ENCODE results near the gene C1GALT1. TPM values are rescaled to one million over a fixed set of nuclear protein-coding genes. Genes with fewer than 3 reads are reported as not detected.

C1GALT1 gene
- total and polyA plus RNA-seq, 2 donors (not counting 3 experiments of a cell fraction or from before 2014, with no cell fraction given) = 18.3 to 31.1 TPM

DNA sequence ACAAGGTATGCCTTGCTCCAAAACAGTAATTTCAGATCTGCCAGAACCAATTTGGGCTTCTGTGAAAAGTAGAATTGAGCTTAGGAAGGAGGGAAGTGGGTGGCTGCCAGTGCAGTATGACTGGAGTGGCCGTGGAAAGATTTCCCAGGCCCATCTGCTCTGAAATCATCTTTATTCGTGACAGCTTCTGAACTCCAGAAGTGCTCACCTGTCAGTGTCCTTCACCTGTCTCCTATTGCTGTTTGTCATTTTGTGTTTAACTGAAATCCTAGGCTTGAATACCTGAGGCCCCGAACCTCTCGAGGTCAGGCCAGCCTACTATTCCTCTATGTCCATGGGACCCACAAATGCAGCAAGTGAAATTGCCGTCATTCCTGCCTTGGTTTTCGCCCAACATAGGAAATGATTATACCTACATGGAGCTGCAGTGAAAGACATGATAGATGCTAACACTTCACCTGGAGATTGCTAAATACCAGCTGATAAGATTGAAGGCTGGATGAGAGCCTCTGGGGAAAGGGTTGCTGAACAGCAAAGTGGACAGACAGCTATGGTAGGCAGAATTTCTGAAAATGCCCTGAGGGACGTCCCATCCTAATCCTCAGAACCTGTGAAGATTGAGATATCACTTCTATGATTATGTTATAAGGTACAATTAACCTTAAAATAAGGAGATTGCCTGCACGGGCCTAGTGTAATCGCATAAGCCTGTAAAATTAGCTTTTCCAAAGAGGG lies 82.1 kb downstream of the C1GALT1 start:
- TF ChIP-seq JUN (IDR thresholded peaks at IDR 0.05; ENCODE audit: borderline replicate concordance, insufficient read depth, insufficient read length, low read depth) (no peak), EZH2 (IDR thresholded peaks at IDR 0.05; ENCODE audit: borderline replicate concordance, low read depth, low read length, severe bottlenecking) (no peak), MYC (IDR thresholded peaks at IDR 0.05; ENCODE audit: low read depth, low read length) (no peak), POLR2AphosphoS5 (IDR thresholded peaks at IDR 0.05; ENCODE audit: insufficient read depth, low read depth, low read length) (no peak), GATA2 (IDR thresholded peaks at IDR 0.05; ENCODE audit: insufficient read depth, insufficient read length, low read depth, low read length) (no peak), FOS (IDR thresholded peaks at IDR 0.05; ENCODE audit: borderline replicate concordance, insufficient read depth, low read length) (no peak), POLR2A (IDR thresholded peaks at IDR 0.05; ENCODE audit: low read depth, low read length) (no peak)
- TF ChIP-seq, protein P1, sequence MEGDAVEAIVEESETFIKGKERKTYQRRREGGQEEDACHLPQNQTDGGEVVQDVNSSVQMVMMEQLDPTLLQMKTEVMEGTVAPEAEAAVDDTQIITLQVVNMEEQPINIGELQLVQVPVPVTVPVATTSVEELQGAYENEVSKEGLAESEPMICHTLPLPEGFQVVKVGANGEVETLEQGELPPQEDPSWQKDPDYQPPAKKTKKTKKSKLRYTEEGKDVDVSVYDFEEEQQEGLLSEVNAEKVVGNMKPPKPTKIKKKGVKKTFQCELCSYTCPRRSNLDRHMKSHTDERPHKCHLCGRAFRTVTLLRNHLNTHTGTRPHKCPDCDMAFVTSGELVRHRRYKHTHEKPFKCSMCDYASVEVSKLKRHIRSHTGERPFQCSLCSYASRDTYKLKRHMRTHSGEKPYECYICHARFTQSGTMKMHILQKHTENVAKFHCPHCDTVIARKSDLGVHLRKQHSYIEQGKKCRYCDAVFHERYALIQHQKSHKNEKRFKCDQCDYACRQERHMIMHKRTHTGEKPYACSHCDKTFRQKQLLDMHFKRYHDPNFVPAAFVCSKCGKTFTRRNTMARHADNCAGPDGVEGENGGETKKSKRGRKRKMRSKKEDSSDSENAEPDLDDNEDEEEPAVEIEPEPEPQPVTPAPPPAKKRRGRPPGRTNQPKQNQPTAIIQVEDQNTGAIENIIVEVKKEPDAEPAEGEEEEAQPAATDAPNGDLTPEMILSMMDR (IDR thresholded peaks at IDR 0.05; ENCODE audit: extremely low read depth in 1 of 2, insufficient read depth in 1 of 2, low read depth in 1 of 2, low read length in 2 of 2) = no peak
- TF ChIP-seq, protein P2, sequence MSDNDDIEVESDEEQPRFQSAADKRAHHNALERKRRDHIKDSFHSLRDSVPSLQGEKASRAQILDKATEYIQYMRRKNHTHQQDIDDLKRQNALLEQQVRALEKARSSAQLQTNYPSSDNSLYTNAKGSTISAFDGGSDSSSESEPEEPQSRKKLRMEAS (IDR thresholded peaks at IDR 0.05; ENCODE audit: insufficient read depth, insufficient read length) = no peak
- no TSS peak for BruUV-seq (replicated peaks)
- DNase-seq (ENCODE audit: low read depth, low spot score) (no peak), FAIRE-seq (no peak)
- POLR2A ChIA-PET = no interaction called here
- no peak overlapping the region for H3K27ac ChIP-seq (ENCODE audit: insufficient read depth, low read depth, low read length)
- H3K27me3 ChIP-seq (ENCODE audit: control insufficient read depth in 2 of 2, insufficient read depth in 2 of 2, low read length in 2 of 2) = peaks cover 0 to 2% of the 10 kb centered on the region in 2 experiments
- H4K20me1 ChIP-seq (replicated peaks; ENCODE audit: control insufficient read depth, extremely low read depth, insufficient read depth, low read length) = no peaks in the 10 kb centered on the region
- no peak overlapping the region for H3K4me2 ChIP-seq (ENCODE audit: insufficient read depth, low read length)
- H3K9me1 ChIP-seq (replicated peaks; ENCODE audit: control insufficient read depth, extremely low read depth, insufficient read depth, low read length) = no peaks in the 10 kb centered on the region
- no peak overlapping the region for H3K9ac ChIP-seq (replicated peaks; ENCODE audit: extremely low read depth, insufficient read depth, low read length)
- CTCF ChIA-PET = interaction anchor here (2.3 kb wide), 1 partner anchor 161 kb away, joined by 7 read pairs; no protein-coding TSS in a partner anchor
- H3K4me3 ChIP-seq (replicated peaks in 1 of 3; ENCODE audit: insufficient read depth in 1 of 3, low read depth in 1 of 3, low read length in 3 of 3) = no peak overlapping the region
- no peaks in the 10 kb centered on the region for H3K36me3 ChIP-seq (ENCODE audit: control insufficient read depth in 2 of 2, extremely low read depth in 1 of 2, insufficient read depth in 2 of 2, low read length in 2 of 2)
- dilution Hi-C loops (cut with MboI; ENCODE audit: extremely low pct_ligation_motif_present, low sequenced_read_pairs) = no loop called here
- no peaks in the 10 kb centered on the region for H3K4me1 ChIP-seq (ENCODE audit: control insufficient read depth, extremely low read depth, insufficient read depth, low read length)
- H3K79me2 ChIP-seq (ENCODE audit: control insufficient read depth, insufficient read depth, low read length) = no peaks in the 10 kb centered on the region
- intact Hi-C loops (cut with micrococcal nuclease) = no loop called here
- H3K9me3 ChIP-seq (replicated peaks; ENCODE audit: control insufficient read depth, insufficient read depth, low read length) = no peaks in the 10 kb centered on the region
- no peak overlapping the region for H2AFZ ChIP-seq (ENCODE audit: low read depth, low read length)

Measured in endothelial cell of umbilical vein (primary cell).